ENCODE results near the gene HK3. TPM values are rescaled to one million over a fixed set of nuclear protein-coding genes. Genes with fewer than 3 reads are reported as not detected.

Gene HK3
- total RNA-seq, 2 experiments from 2014 or later: not detected

- Mint-ChIP-seq H3K4me1 (ENCODE audit: low read depth) (peaks cover 7% of the 10 kb centered on the region), H3K36me3 (ENCODE audit: low read depth) (no peaks in the 10 kb centered on the region), H3K4me3 (no peak overlapping the region), H3K9me3 (peaks cover 4% of the 10 kb centered on the region), H3K27ac (no peak overlapping the region), H3K27me3 (ENCODE audit: low read depth) (peaks cover 22% of the 10 kb centered on the region)
- peak; percentile 19 for DNase-seq
- CTCF ChIA-PET: no interaction called here
- intact Hi-C loops (cut with micrococcal nuclease): no loop called here
Observed at GRCh38 chr5:176870110-176870591, 29.0 kb downstream of the HK3 start.

DNA sequence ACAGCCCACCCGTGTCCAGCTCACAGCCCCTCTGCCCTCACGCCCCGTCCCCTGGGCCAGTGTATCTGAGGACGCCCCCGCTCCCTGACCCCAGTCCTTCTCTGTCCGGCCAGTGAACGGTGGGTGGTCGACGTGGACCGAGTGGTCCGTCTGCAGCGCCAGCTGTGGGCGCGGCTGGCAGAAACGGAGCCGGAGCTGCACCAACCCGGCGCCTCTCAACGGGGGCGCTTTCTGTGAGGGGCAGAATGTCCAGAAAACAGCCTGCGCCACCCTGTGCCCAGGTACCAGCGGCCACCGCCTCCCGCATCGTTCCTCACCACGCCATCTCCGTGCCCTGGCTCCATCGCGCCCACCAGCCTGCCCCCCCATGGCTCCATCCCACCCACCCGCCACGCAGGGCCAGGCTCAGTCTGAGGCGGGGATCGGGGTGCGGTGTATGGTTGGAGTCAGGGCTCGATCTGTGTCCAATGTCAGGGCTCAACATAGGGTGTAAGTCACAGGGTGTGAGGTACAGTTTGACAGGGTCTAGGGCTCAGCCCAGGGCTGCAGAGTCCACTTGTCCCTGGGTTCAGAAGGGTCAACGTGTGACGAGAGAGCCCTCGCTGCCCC lies 29.5 kb downstream of the HK3 start:
- CTCF ChIA-PET: interaction anchor here (0.6 kb wide), 1 partner anchor 54 kb away, joined by 3 read pairs; no protein-coding TSS in a partner anchor
- intact Hi-C loops (cut with micrococcal nuclease): no loop called here
- H3K4me1 Mint-ChIP-seq (ENCODE audit: low read depth): peaks cover 7% of the 10 kb centered on the region
- no peak for DNase-seq
- peaks cover 4% of the 10 kb centered on the region for H3K9me3 Mint-ChIP-seq
- no peak overlapping the region for H3K4me3 Mint-ChIP-seq
- no peak overlapping the region for H3K27ac Mint-ChIP-seq
- H3K27me3 Mint-ChIP-seq (ENCODE audit: low read depth): peaks cover 17% of the 10 kb centered on the region
- H3K36me3 Mint-ChIP-seq (ENCODE audit: low read depth): no peaks in the 10 kb centered on the region

- intact Hi-C loops (cut with micrococcal nuclease): no loop called here
- CTCF ChIA-PET: interaction anchor here (0.6 kb wide), 1 partner anchor 55 kb away, joined by 3 read pairs; no protein-coding TSS in a partner anchor
- H3K27me3 Mint-ChIP-seq (ENCODE audit: low read depth): peaks cover 18% of the 10 kb centered on the region
- no peak overlapping the region for H3K27ac Mint-ChIP-seq
- H3K9me3 Mint-ChIP-seq: peaks cover 4% of the 10 kb centered on the region
- H3K36me3 Mint-ChIP-seq (ENCODE audit: low read depth): no peaks in the 10 kb centered on the region
- peaks cover 7% of the 10 kb centered on the region for H3K4me1 Mint-ChIP-seq (ENCODE audit: low read depth)
- no peak for DNase-seq
- no peak overlapping the region for H3K4me3 Mint-ChIP-seq
Observed at GRCh38 chr5:176868731-176869130, 30.4 kb downstream of the HK3 start.

- CTCF ChIA-PET: no interaction called here
- Mint-ChIP-seq H3K36me3 (ENCODE audit: low read depth) (no peaks in the 10 kb centered on the region), H3K4me1 (ENCODE audit: low read depth) (peaks cover 6% of the 10 kb centered on the region), H3K27me3 (ENCODE audit: low read depth) (peaks cover 20% of the 10 kb centered on the region), H3K9me3 (peaks cover 2% of the 10 kb centered on the region), H3K4me3 (no peak overlapping the region), H3K27ac (no peak overlapping the region)
- DNase-seq: no peak
- intact Hi-C loops (cut with micrococcal nuclease): no loop called here
Observed at GRCh38 chr5:176868126-176868525, 31.0 kb downstream of the HK3 start.

- Mint-ChIP-seq H3K36me3 (ENCODE audit: low read depth) (no peaks in the 10 kb centered on the region), H3K4me3 (no peak overlapping the region), H3K9me3 (no peaks in the 10 kb centered on the region), H3K4me1 (ENCODE audit: low read depth) (peaks cover 4% of the 10 kb centered on the region), H3K27ac (no peak overlapping the region), H3K27me3 (ENCODE audit: low read depth) (peaks cover 27% of the 10 kb centered on the region)
- intact Hi-C loops (cut with micrococcal nuclease): no loop called here
- DNase-seq: no peak
- CTCF ChIA-PET: interaction anchor here (0.6 kb wide), 1 partner anchor 53 kb away, joined by 3 read pairs; no protein-coding TSS in a partner anchor
Observed at GRCh38 chr5:176866707-176867310, 32.3 kb downstream of the HK3 start.

DNA sequence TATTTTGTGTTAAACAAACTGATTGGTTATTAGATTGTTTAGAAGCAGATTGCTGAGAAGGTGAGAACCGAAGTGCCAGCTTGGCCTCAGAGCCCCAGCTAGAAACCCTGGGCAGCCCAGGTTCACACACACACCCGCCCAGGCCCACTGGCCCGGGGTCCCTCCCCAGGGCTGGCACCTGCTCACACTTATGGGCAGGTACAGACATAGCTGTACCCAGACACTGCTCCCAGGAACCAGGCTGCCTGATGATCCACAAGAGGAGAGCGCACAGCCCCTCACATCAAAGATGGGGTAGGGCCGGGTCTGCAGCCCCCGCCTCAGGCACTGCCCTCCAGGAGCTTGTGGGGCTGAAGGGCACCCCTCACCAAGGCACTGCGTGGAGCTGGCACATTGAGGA lies 33.2 kb downstream of the HK3 start:
- Mint-ChIP-seq H3K27me3 (ENCODE audit: low read depth) (peaks cover 31% of the 10 kb centered on the region), H3K9me3 (no peaks in the 10 kb centered on the region), H3K36me3 (ENCODE audit: low read depth) (no peaks in the 10 kb centered on the region), H3K4me1 (ENCODE audit: low read depth) (peaks cover 4% of the 10 kb centered on the region), H3K4me3 (no peak overlapping the region), H3K27ac (no peak overlapping the region)
- CTCF ChIA-PET: no interaction called here
- DNase-seq: no peak
- intact Hi-C loops (cut with micrococcal nuclease): no loop called here

DNA sequence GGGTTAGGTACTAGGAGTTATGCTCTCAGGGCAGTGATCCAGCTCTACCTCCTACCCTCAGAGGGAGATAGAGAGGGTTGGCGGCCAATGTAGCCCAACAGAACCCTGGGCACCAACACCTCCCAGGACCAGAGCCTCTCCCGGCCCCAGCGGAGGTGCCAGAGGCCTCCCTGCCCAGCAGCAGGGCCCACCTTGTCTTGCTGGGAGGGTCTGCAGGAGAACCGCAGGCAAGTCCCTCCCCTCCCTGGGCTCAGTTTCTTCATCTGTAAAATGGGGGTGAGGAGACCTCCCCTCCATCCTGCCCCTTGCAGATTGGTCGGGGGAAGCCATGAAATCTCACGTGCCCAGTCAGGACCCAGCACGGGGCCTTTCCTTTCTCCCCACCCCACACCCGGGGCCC lies 34.4 kb downstream of the HK3 start:
- no peak for DNase-seq
- intact Hi-C loops (cut with micrococcal nuclease): no loop called here
- Mint-ChIP-seq H3K4me1 (ENCODE audit: low read depth) (no peaks in the 10 kb centered on the region), H3K27me3 (ENCODE audit: low read depth) (peaks cover 34% of the 10 kb centered on the region), H3K4me3 (no peak overlapping the region), H3K36me3 (ENCODE audit: low read depth) (no peaks in the 10 kb centered on the region), H3K9me3 (no peaks in the 10 kb centered on the region), H3K27ac (no peak overlapping the region)
- CTCF ChIA-PET: interaction anchor here (0.7 kb wide), 2 partner anchors 204 to 267 kb away, joined by 3 read pairs; no protein-coding TSS in a partner anchor

GRCh38 chr5:176863765-176864098 lies 35.4 kb downstream of the HK3 start:
- Mint-ChIP-seq H3K4me3 (no peak overlapping the region), H3K4me1 (ENCODE audit: low read depth) (no peaks in the 10 kb centered on the region), H3K9me3 (no peaks in the 10 kb centered on the region), H3K27ac (no peak overlapping the region), H3K27me3 (ENCODE audit: low read depth) (peaks cover 34% of the 10 kb centered on the region), H3K36me3 (ENCODE audit: low read depth) (no peaks in the 10 kb centered on the region)
- no peak for DNase-seq
- CTCF ChIA-PET: no interaction called here
- intact Hi-C loops (cut with micrococcal nuclease): no loop called here

DNA sequence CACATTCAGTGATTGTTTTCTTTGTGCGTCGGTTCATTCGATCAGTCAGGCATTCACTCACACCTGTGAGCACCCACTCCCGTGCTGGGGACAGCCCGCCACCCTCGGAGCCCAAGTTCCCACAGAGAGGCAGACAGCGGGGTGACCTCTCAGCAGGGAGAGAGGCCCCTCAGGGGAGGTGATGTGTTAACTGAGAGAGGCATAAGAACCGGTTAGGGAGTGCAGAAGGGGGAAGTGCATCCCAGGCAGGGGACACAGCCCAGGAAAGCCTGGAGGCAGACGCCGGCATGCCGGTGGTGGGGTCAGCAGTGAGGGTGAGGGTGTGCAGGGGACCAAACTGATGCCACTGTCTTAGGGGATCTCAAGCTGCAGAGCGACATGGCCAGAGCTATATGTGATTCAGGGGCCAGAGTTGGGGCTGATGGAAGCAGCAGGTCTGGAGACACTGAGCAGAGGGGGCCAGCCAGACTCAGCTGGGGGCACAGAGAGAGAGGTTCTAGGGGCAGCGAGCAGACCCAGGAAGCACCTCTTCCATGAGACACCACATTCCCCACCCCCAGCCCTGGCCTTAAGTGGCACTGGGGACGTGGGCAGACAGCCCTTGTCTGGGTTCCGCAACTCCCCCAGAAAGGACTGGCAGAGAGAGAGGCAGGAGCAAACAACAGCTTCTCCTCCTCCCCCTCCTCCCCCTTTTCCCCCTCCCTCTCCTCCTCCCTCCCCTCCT lies 35.9 kb downstream of the HK3 start:
- peaks cover 37% of the 10 kb centered on the region for H3K27me3 Mint-ChIP-seq (ENCODE audit: low read depth)
- no peak overlapping the region for H3K27ac Mint-ChIP-seq
- H3K4me3 Mint-ChIP-seq: no peak overlapping the region
- H3K4me1 Mint-ChIP-seq (ENCODE audit: low read depth): no peaks in the 10 kb centered on the region
- H3K36me3 Mint-ChIP-seq (ENCODE audit: low read depth): no peaks in the 10 kb centered on the region
- CTCF ChIA-PET: no interaction called here
- intact Hi-C loops (cut with micrococcal nuclease): no loop called here
- no peaks in the 10 kb centered on the region for H3K9me3 Mint-ChIP-seq
- DNase-seq: no peak

DNA sequence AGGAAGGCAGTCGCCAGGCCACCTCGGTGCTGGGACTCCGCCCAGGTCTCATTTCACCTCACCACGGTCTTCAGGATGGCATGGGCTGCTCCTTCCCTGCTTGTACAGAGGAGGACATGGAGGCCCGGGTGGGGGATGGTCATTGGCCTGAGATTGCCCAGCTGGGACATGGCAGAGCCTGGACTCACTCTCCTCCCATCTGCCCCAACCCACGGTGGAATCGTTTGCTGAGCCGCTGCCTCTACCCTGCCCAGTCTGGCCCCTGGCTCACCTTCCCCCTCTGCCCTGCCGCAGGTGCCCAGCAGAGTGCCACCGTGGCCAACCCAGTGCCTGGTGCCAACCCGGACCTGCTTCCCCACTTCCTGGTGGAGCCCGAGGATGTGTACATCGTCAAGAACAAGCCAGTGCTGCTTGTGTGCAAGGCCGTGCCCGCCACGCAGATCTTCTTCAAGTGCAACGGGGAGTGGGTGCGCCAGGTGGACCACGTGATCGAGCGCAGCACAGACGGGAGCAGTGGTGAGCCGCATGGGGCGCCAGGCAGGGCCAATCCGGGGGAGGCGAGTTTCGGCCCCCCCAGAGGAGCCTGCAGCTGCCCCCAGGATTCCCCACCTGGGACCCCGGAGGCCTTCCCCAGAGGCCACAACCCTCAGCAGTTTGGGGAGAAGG lies 36.7 kb downstream of the HK3 start:
- Mint-ChIP-seq H3K27ac (no peak overlapping the region), H3K4me3 (no peak overlapping the region), H3K27me3 (ENCODE audit: low read depth) (peaks cover 38% of the 10 kb centered on the region), H3K9me3 (no peaks in the 10 kb centered on the region), H3K36me3 (ENCODE audit: low read depth) (no peaks in the 10 kb centered on the region), H3K4me1 (ENCODE audit: low read depth) (no peaks in the 10 kb centered on the region)
- intact Hi-C loops (cut with micrococcal nuclease): no loop called here
- CTCF ChIA-PET: no interaction called here
- no peak for DNase-seq

DNA sequence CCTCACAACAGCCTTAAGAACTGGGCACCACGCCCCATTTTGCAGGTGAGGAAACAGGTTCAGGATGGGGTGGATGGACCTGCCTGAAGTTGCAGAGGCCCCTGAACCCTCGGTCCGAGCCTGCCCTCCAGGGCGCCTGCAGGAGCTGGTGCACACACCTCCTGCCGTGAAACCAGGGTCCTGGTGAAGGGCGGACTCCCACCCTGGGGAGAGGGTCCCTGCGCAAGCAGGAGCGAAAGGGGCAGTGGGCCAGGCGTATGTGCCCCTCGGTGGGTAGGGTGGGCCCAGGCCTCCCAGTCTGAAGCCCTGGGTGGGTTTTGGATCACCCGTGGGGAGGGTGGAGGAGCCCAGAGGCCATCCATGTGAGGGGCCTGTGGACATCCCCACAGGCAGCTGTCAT lies 37.9 kb downstream of the HK3 start:
- no peak for DNase-seq
- intact Hi-C loops (cut with micrococcal nuclease): no loop called here
- Mint-ChIP-seq H3K4me3 (no peak overlapping the region), H3K27me3 (ENCODE audit: low read depth) (peaks cover 35% of the 10 kb centered on the region), H3K27ac (no peak overlapping the region), H3K9me3 (no peaks in the 10 kb centered on the region), H3K4me1 (ENCODE audit: low read depth) (no peaks in the 10 kb centered on the region), H3K36me3 (ENCODE audit: low read depth) (no peaks in the 10 kb centered on the region)
- CTCF ChIA-PET: no interaction called here

DNA sequence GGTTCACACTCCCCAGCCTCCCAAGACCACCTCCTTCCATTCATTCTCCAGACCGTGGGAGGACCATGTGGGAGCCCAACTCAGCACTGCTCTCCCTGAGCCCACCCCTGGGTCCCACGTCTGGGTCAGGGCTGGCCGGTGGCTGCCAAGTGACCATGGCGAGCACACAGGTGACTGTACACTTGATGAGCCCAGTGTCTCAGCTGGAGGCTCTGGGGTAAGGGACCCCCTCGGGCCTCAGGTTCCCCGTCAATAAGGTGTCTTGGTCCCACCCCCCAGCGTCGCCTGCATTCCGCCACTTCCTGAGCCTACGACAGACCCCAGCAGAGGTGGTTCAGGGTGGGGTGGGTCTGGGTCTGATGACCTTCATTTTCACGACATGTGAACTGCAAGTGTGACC lies 38.8 kb downstream of the HK3 start:
- no peak overlapping the region for H3K27ac Mint-ChIP-seq
- no peaks in the 10 kb centered on the region for H3K9me3 Mint-ChIP-seq
- no peaks in the 10 kb centered on the region for H3K36me3 Mint-ChIP-seq (ENCODE audit: low read depth)
- CTCF ChIA-PET: no interaction called here
- DNase-seq: no peak
- H3K4me3 Mint-ChIP-seq: no peak overlapping the region
- peaks cover 33% of the 10 kb centered on the region for H3K27me3 Mint-ChIP-seq (ENCODE audit: low read depth)
- intact Hi-C loops (cut with micrococcal nuclease): no loop called here
- H3K4me1 Mint-ChIP-seq (ENCODE audit: low read depth): no peaks in the 10 kb centered on the region
